Measurements from ENCODE around the gene MYRF. TPM values are rescaled to one million over a fixed set of nuclear protein-coding genes. Genes with fewer than 3 reads are reported as not detected.
A peak's percentile ranks its signal among the peaks of the same experiment; 100 is the strongest.

Gene MYRF
- total RNA-seq, 2 donors from 2014 or later = 33.2 to 47.5 TPM

DNA sequence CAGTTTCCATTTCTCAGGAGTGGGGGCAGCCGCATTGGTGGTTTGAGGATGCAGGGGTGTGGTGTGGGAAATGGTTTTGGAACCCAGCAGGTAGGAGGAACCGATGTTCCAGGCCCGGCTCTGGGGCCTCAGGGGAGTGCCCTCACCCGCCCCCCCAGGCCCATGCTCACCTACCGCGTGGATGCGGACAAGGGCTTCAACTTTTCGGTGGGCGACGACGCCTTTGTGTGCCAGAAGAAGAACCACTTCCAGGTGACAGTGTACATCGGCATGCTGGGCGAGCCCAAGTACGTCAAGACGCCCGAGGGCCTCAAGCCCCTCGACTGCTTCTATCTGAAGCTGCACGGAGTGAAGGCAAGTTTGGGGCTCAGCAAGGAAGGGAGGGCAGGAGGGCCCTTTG is 21.4 kb downstream of the MYRF start:
- Histone ChIP-seq H3K4me1 (peaks cover 46% of the 10 kb centered on the region), H3K4me3 (no peak overlapping the region), H3K9me3 (no peaks in the 10 kb centered on the region), H3K27ac (no peak overlapping the region), H3K36me3 (replicated peaks in 1 of 2; ENCODE audit: insufficient read depth in 1 of 2, low read depth in 2 of 2) (peaks cover 3 to 6% of the 10 kb centered on the region in 2 donors), H3K27me3 (no peaks in the 10 kb centered on the region)
- DNase-seq = no peak
- intact Hi-C loops (cut with DNase I) = no loop called here
- TF ChIP-seq CTCF (IDR thresholded peaks at IDR 0.05) (no peak), POLR2A (IDR thresholded peaks at IDR 0.05) (no peak)
- ATAC-seq = no peak
- WGBS, 2 donors = 86 to 88% methylated on average over 12 to 18 of the region's 18 CpGs

DNA sequence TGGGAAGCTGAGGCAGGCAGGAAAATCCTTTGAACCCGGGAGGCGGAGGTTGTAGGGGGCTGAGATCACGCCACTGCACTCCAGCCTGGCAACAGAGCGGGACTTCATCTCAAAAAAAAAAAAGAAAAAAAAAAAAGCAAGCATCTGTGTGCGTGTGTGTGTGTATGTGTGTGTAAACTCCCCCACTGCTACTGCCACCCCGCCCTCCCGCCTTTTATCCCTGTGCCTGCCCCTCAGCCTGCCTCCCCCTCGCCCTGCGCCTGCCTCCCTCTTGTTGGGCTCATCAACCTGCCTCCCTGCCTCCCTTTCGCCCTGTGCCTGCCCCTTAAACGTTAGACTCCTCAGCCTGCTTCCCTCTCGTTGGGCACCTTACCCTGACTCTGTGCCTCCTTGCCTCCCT is 22.0 kb downstream of the MYRF start:
- DNase-seq (no peak), ATAC-seq (no peak)
- 87 to 88% methylated on average over 12 of the region's 12 CpGs for WGBS, 2 donors
- Histone ChIP-seq H3K4me1 (peaks cover 40% of the 10 kb centered on the region), H3K9me3 (no peaks in the 10 kb centered on the region), H3K27ac (no peak overlapping the region), H3K27me3 (no peaks in the 10 kb centered on the region), H3K36me3 (replicated peaks in 1 of 2; ENCODE audit: insufficient read depth in 1 of 2, low read depth in 2 of 2) (peaks cover 3 to 6% of the 10 kb centered on the region in 2 donors), H3K4me3 (no peak overlapping the region)
- TF ChIP-seq CTCF (IDR thresholded peaks at IDR 0.05) (no peak), POLR2A (IDR thresholded peaks at IDR 0.05) (no peak)
- intact Hi-C loops (cut with DNase I) = no loop called here

DNA sequence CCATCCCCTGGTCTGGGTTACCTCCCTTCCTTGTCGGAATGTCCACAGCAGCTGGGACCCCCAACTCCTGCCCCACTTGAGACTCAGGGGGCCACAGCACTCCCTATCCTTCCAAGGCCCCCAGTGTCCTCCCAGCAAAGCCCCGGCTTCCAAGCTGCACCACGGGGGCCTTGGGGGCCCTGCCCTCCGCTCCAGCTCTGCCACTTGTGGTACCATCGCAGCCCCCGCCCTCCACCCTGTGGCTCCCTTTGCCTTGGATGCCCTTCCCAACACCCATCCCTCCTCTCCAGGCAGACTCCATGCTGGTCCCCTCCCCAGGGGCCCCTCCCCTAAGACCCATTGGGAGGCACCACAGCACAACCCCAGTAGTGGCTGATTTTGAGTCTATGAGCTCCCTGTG is 22.7 kb downstream of the MYRF start:
- DNase-seq (no peak), ATAC-seq (no peak)
- no peak overlapping the region for H3K27ac ChIP-seq
- H3K36me3 ChIP-seq (replicated peaks in 1 of 2; ENCODE audit: insufficient read depth in 1 of 2, low read depth in 2 of 2) = peaks cover 4 to 6% of the 10 kb centered on the region in 2 donors
- WGBS, 2 donors = 91 to 95% methylated on average over 6 of the region's 6 CpGs
- H3K4me1 ChIP-seq = peaks cover 34% of the 10 kb centered on the region
- TF ChIP-seq POLR2A (IDR thresholded peaks at IDR 0.05) = no peak
- TF ChIP-seq CTCF (IDR thresholded peaks at IDR 0.05) = no peak
- intact Hi-C loops (cut with DNase I) = no loop called here
- H3K9me3 ChIP-seq = no peaks in the 10 kb centered on the region
- H3K4me3 ChIP-seq = no peak overlapping the region
- no peaks in the 10 kb centered on the region for H3K27me3 ChIP-seq

- no peak for ATAC-seq
- Histone ChIP-seq H3K27ac (peak overlapping the region in 2 of 4 donors; percentile 70 to 82), H3K36me3 (replicated peaks in 1 of 2; ENCODE audit: insufficient read depth in 1 of 2, low read depth in 2 of 2) (peaks cover 6 to 8% of the 10 kb centered on the region in 2 donors), H3K9me3 (no peaks in the 10 kb centered on the region), H3K27me3 (no peaks in the 10 kb centered on the region), H3K4me3 (no peak overlapping the region), H3K4me1 (peaks cover 34% of the 10 kb centered on the region)
- intact Hi-C loops (cut with DNase I) = no loop called here
- 66 to 85% methylated on average over 5 to 20 of the region's 20 CpGs for WGBS, 2 donors
- no peak for DNase-seq
- TF ChIP-seq POLR2A (IDR thresholded peaks at IDR 0.05) (no peak), CTCF (IDR thresholded peaks at IDR 0.05) (no peak)
Observed at GRCh38 chr11:61775606-61776554, 23.4 kb downstream of the MYRF start.
